ENCODE measurements around the gene LGR4.

DNA sequence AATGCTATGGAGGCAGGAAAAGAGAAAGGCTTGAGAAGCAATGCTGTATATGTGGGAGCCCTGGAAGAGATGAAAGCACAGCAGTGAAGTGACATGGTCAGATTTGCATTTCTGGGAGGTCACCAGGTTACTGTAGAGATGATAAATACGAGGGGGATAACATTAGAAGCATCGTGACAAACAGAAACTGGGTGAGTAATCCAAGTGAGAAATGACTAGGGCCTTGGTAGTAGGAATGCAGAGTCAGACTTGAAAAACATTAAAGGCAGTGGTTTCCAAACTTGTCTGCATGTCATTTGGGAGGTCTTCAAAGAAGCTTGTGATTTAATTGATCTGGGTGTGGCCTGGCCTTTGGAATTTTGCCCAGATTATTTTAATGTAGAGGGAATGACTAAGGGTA lies 153.5 kb downstream of the LGR4 start:
- TF ChIP-seq, protein P1, sequence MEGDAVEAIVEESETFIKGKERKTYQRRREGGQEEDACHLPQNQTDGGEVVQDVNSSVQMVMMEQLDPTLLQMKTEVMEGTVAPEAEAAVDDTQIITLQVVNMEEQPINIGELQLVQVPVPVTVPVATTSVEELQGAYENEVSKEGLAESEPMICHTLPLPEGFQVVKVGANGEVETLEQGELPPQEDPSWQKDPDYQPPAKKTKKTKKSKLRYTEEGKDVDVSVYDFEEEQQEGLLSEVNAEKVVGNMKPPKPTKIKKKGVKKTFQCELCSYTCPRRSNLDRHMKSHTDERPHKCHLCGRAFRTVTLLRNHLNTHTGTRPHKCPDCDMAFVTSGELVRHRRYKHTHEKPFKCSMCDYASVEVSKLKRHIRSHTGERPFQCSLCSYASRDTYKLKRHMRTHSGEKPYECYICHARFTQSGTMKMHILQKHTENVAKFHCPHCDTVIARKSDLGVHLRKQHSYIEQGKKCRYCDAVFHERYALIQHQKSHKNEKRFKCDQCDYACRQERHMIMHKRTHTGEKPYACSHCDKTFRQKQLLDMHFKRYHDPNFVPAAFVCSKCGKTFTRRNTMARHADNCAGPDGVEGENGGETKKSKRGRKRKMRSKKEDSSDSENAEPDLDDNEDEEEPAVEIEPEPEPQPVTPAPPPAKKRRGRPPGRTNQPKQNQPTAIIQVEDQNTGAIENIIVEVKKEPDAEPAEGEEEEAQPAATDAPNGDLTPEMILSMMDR (IDR thresholded peaks at IDR 0.05), result no peak
- no peak for TF ChIP-seq ZFX (IDR thresholded peaks at IDR 0.05; ENCODE audit: borderline replicate concordance)

All from 22Rv1 (cell line).